Stimulated activated naive CD8-positive, alpha-beta T cell treated with anti-CD3 and anti-CD28 coated beads, Interleukin-15, Interleukin-2, amounts not matched to agents 100 ng/mL and 50 ng/mL, for 24 hours (primary cell): ENCODE data around the gene SLC43A1.
A peak's percentile ranks its signal among the peaks of the same experiment; 100 is the strongest.

Experiments
- H3K27ac Mint-ChIP-seq: one replicate; pipeline ENCODE4 v1.8.0; 2021; ENCODE audit warnings: mild to moderate bottlenecking, mixed read lengths
- H3K27me3 Mint-ChIP-seq: one replicate; pipeline ENCODE4 v1.8.0; 2021; ENCODE audit warnings: mixed read lengths
- H3K36me3 Mint-ChIP-seq: one replicate; pipeline ENCODE4 v1.8.0; 2021; ENCODE audit warnings: low read depth, mixed read lengths
- H3K4me1 Mint-ChIP-seq: one replicate; pipeline ENCODE4 v1.8.0; 2021; ENCODE audit warnings: low read depth, mixed read lengths
- H3K4me3 Mint-ChIP-seq: one replicate; pipeline ENCODE4 v1.8.0; 2021; ENCODE audit warnings: mild to moderate bottlenecking, mixed read lengths
- H3K9me3 Mint-ChIP-seq: one replicate; pipeline ENCODE4 v1.8.0; 2021; ENCODE audit warnings: mixed read lengths

The SLC43A1 gene

GRCh38 chr11:57512646-57513451, 2.7 kb downstream of the SLC43A1 start:
- Mint-ChIP-seq H3K9me3 (no peaks in the 10 kb centered on the region), H3K4me1 (peaks cover 35% of the 10 kb centered on the region), H3K27me3 (peaks cover 3% of the 10 kb centered on the region), H3K4me3 (peak overlapping the region; percentile 95), H3K27ac (no peak overlapping the region), H3K36me3 (peaks cover 16% of the 10 kb centered on the region)

- no peaks in the 10 kb centered on the region for H3K9me3 Mint-ChIP-seq
- peaks cover 3% of the 10 kb centered on the region for H3K27me3 Mint-ChIP-seq
- peaks cover 21% of the 10 kb centered on the region for H3K36me3 Mint-ChIP-seq
- peaks cover 35% of the 10 kb centered on the region for H3K4me1 Mint-ChIP-seq
- no peak overlapping the region for H3K4me3 Mint-ChIP-seq
- H3K27ac Mint-ChIP-seq: no peak overlapping the region
Observed at GRCh38 chr11:57511741-57512430, 3.6 kb downstream of the SLC43A1 start.

GRCh38 chr11:57508341-57509170, 6.9 kb downstream of the SLC43A1 start:
- Mint-ChIP-seq H3K27ac (no peak overlapping the region), H3K4me1 (peaks cover 25% of the 10 kb centered on the region), H3K27me3 (no peaks in the 10 kb centered on the region), H3K9me3 (no peaks in the 10 kb centered on the region), H3K36me3 (peaks cover 26% of the 10 kb centered on the region), H3K4me3 (no peak overlapping the region)

- Mint-ChIP-seq H3K4me3 (no peak overlapping the region), H3K4me1 (peaks cover 5% of the 10 kb centered on the region), H3K27ac (no peak overlapping the region), H3K9me3 (no peaks in the 10 kb centered on the region), H3K36me3 (peaks cover 20% of the 10 kb centered on the region), H3K27me3 (no peaks in the 10 kb centered on the region)
Observed at GRCh38 chr11:57506522-57506921, 9.0 kb downstream of the SLC43A1 start.

GRCh38 chr11:57504511-57504910, 11.0 kb downstream of the SLC43A1 start:
- Mint-ChIP-seq H3K27ac (no peak overlapping the region), H3K36me3 (peaks cover 25% of the 10 kb centered on the region), H3K27me3 (no peaks in the 10 kb centered on the region), H3K9me3 (no peaks in the 10 kb centered on the region), H3K4me3 (no peak overlapping the region), H3K4me1 (no peaks in the 10 kb centered on the region)

- no peaks in the 10 kb centered on the region for H3K4me1 Mint-ChIP-seq
- H3K9me3 Mint-ChIP-seq: no peaks in the 10 kb centered on the region
- H3K4me3 Mint-ChIP-seq: no peak overlapping the region
- H3K27ac Mint-ChIP-seq: no peak overlapping the region
- H3K36me3 Mint-ChIP-seq: peaks cover 25% of the 10 kb centered on the region
- H3K27me3 Mint-ChIP-seq: no peaks in the 10 kb centered on the region
Observed at GRCh38 chr11:57502870-57503269, 12.6 kb downstream of the SLC43A1 start.

GRCh38 chr11:57502376-57502775, 13.1 kb downstream of the SLC43A1 start:
- Mint-ChIP-seq H3K4me3 (no peak overlapping the region), H3K4me1 (no peaks in the 10 kb centered on the region), H3K27ac (no peak overlapping the region), H3K27me3 (no peaks in the 10 kb centered on the region), H3K36me3 (peaks cover 25% of the 10 kb centered on the region), H3K9me3 (no peaks in the 10 kb centered on the region)

- no peaks in the 10 kb centered on the region for H3K27me3 Mint-ChIP-seq
- no peak overlapping the region for H3K4me3 Mint-ChIP-seq
- H3K36me3 Mint-ChIP-seq: peaks cover 26% of the 10 kb centered on the region
- no peaks in the 10 kb centered on the region for H3K9me3 Mint-ChIP-seq
- H3K27ac Mint-ChIP-seq: no peak overlapping the region
- H3K4me1 Mint-ChIP-seq: no peaks in the 10 kb centered on the region
Observed at GRCh38 chr11:57501953-57502352, 13.5 kb downstream of the SLC43A1 start.

- H3K27me3 Mint-ChIP-seq: no peaks in the 10 kb centered on the region
- H3K9me3 Mint-ChIP-seq: no peaks in the 10 kb centered on the region
- no peak overlapping the region for H3K4me3 Mint-ChIP-seq
- H3K27ac Mint-ChIP-seq: no peak overlapping the region
- peaks cover 28% of the 10 kb centered on the region for H3K36me3 Mint-ChIP-seq
- no peaks in the 10 kb centered on the region for H3K4me1 Mint-ChIP-seq
Observed at GRCh38 chr11:57500926-57501325, 14.6 kb downstream of the SLC43A1 start.

- Mint-ChIP-seq H3K4me3 (no peak overlapping the region), H3K27ac (no peak overlapping the region), H3K9me3 (no peaks in the 10 kb centered on the region), H3K4me1 (no peaks in the 10 kb centered on the region), H3K36me3 (peaks cover 30% of the 10 kb centered on the region), H3K27me3 (no peaks in the 10 kb centered on the region)
Observed at GRCh38 chr11:57500515-57500914, 15.0 kb downstream of the SLC43A1 start.

GRCh38 chr11:57499983-57500461, 15.5 kb downstream of the SLC43A1 start:
- peaks cover 30% of the 10 kb centered on the region for H3K36me3 Mint-ChIP-seq
- H3K4me1 Mint-ChIP-seq: no peaks in the 10 kb centered on the region
- no peaks in the 10 kb centered on the region for H3K27me3 Mint-ChIP-seq
- H3K9me3 Mint-ChIP-seq: no peaks in the 10 kb centered on the region
- H3K27ac Mint-ChIP-seq: no peak overlapping the region
- H3K4me3 Mint-ChIP-seq: no peak overlapping the region

- peaks cover 32% of the 10 kb centered on the region for H3K36me3 Mint-ChIP-seq
- H3K27ac Mint-ChIP-seq: no peak overlapping the region
- no peaks in the 10 kb centered on the region for H3K27me3 Mint-ChIP-seq
- H3K4me3 Mint-ChIP-seq: no peak overlapping the region
- H3K9me3 Mint-ChIP-seq: no peaks in the 10 kb centered on the region
- no peaks in the 10 kb centered on the region for H3K4me1 Mint-ChIP-seq
Observed at GRCh38 chr11:57499413-57499982, 16.0 kb downstream of the SLC43A1 start.

- H3K27me3 Mint-ChIP-seq: no peaks in the 10 kb centered on the region
- no peak overlapping the region for H3K4me3 Mint-ChIP-seq
- H3K36me3 Mint-ChIP-seq: peaks cover 37% of the 10 kb centered on the region
- H3K9me3 Mint-ChIP-seq: no peaks in the 10 kb centered on the region
- no peak overlapping the region for H3K27ac Mint-ChIP-seq
- peaks cover 9% of the 10 kb centered on the region for H3K4me1 Mint-ChIP-seq
Observed at GRCh38 chr11:57498540-57498939, 17.0 kb downstream of the SLC43A1 start.

GRCh38 chr11:57497303-57498247, 17.9 kb downstream of the SLC43A1 start:
- no peaks in the 10 kb centered on the region for H3K9me3 Mint-ChIP-seq
- H3K4me3 Mint-ChIP-seq: no peak overlapping the region

More at GRCh38 chr11:57497303-57498247, 17.9 kb downstream of the SLC43A1 start:
- H3K4me1 Mint-ChIP-seq: peaks cover 10% of the 10 kb centered on the region
- H3K36me3 Mint-ChIP-seq: peaks cover 42% of the 10 kb centered on the region
- H3K27me3 Mint-ChIP-seq: no peaks in the 10 kb centered on the region
- H3K27ac Mint-ChIP-seq: no peak overlapping the region
